SK-N-SH (cell line): ENCODE data around the gene MEN1. TPM values are rescaled to one million over a fixed set of nuclear protein-coding genes. Genes with fewer than 3 reads are reported as not detected.

Experiments
- CTCF ChIA-PET: fragments of 300-600, 350-600 bp; formaldehyde crosslinking; extraction: SDS; loops from one replicate; lab custom pipeline; 2021; lab: Yijun Ruan, JAX
- POLR2A ChIA-PET: fragments of 350-600 bp; sonication (Branson Sonifier 250); formaldehyde crosslinking; extraction: SDS; loops from one replicate; lab custom pipeline; 2020; ENCODE audit warnings: antibody characterized with exemption, inconsistent platforms; lab: Yijun Ruan, JAX
- DNase-seq: peaks from one replicate; pipeline ENCODE4 v3.0.0; 2012
- H2AFZ ChIP-seq: fragments of 200-600 bp; sonication (generic); 2 replicates; pipeline ENCODE4 v1.8.1; 2016; ENCODE audit warnings: antibody characterized with exemption, mild to moderate bottlenecking, low read depth
- H3F3A ChIP-seq: fragments of 200-600 bp; sonication (generic); replicated peaks from 2 replicates; pipeline ENCODE3; 2016; ENCODE audit warnings: antibody characterized with exemption, mild to moderate bottlenecking; ENCODE audit not compliant: insufficient read depth
- H3K27ac ChIP-seq, 2 experiments: fragments of 200-500 bp in 1 of 2; fragments of 200-600 bp in 1 of 2; sonication (Bioruptor generic) in 1 of 2; sonication (generic), shearing (Covaris generic) in 1 of 2; 2 replicates each; pipeline versions ENCODE4 v1.5.1 to v1.6.1; 2014 to 2016; ENCODE audit warnings: low read depth in 2 of 2, inconsistent platforms in 1 of 2, low read length in 1 of 2, mild to moderate bottlenecking in 1 of 2, mixed read lengths in 1 of 2
- H3K27me3 ChIP-seq: fragments of 200-600 bp; sonication (generic), shearing (Covaris generic); 2 replicates; pipeline ENCODE4 v1.6.1; 2016; ENCODE audit warnings: mixed run types; ENCODE audit not compliant: insufficient read depth
- H3K36me3 ChIP-seq, 2 experiments: fragments of 200-500 bp in 1 of 2; fragments of 200-600 bp in 1 of 2; sonication (Bioruptor generic) in 1 of 2; sonication (generic) in 1 of 2; replicated peaks in 1 of 2; 2 replicates each; pipeline versions ENCODE3 to v1.5.1; 2014 to 2016; ENCODE audit warnings: low read length in 1 of 2, mild to moderate bottlenecking in 1 of 2; ENCODE audit not compliant: insufficient read depth in 2 of 2, control insufficient read depth in 1 of 2
- H3K4me1 ChIP-seq, 2 experiments: fragments of 200-500 bp in 1 of 2; fragments of 200-600 bp in 1 of 2; sonication (Bioruptor generic) in 1 of 2; sonication (generic), shearing (Covaris generic) in 1 of 2; 2 replicates each; pipeline versions ENCODE4 v1.5.1 to v1.6.1; 2014 to 2016; ENCODE audit warnings: low read depth in 1 of 2, low read length in 1 of 2, mixed run types in 1 of 2; ENCODE audit not compliant: insufficient read depth in 2 of 2, control insufficient read depth in 1 of 2
- H3K4me2 ChIP-seq: fragments of 200-600 bp; sonication (generic), shearing (Covaris generic); 2 replicates; pipeline ENCODE4 v1.6.1; 2017; ENCODE audit warnings: mixed run types
- H3K4me3 ChIP-seq, 2 experiments: fragments of 200-500 bp in 1 of 2; fragments of 200-600 bp in 1 of 2; sonication (Bioruptor generic) in 1 of 2; sonication (generic), shearing (Covaris generic) in 1 of 2; 2 replicates each; pipeline versions ENCODE4 v1.5.1 to v1.8.1; 2014 to 2016; ENCODE audit warnings: low read depth in 2 of 2, inconsistent platforms in 1 of 2, low read length in 1 of 2, mild to moderate bottlenecking in 1 of 2, mixed read lengths in 1 of 2, moderate library complexity in 1 of 2
- H3K79me2 ChIP-seq: fragments of 200-600 bp; sonication (generic); 2 replicates; pipeline ENCODE4 v1.8.1; 2017; ENCODE audit warnings: mild to moderate bottlenecking; ENCODE audit not compliant: insufficient read depth
- H3K9ac ChIP-seq: fragments of 200-600 bp; sonication (generic); 2 replicates; pipeline ENCODE4 v1.6.1; 2017; ENCODE audit warnings: mixed run types
- H3K9me2 ChIP-seq: fragments of 200-600 bp; sonication (generic); 2 replicates; pipeline ENCODE4 v1.6.1; 2017; ENCODE audit warnings: mixed run types
- H3K9me3 ChIP-seq: fragments of 200-600 bp; sonication (generic); 2 replicates; pipeline ENCODE4 v1.6.1; 2017; ENCODE audit warnings: mixed run types, mild to moderate bottlenecking, moderate library complexity
- H4K20me1 ChIP-seq: fragments of 200-600 bp; sonication (generic); 2 replicates; pipeline ENCODE4 v1.6.1; 2017; ENCODE audit warnings: mild to moderate bottlenecking, mixed run types; ENCODE audit not compliant: insufficient read depth
- CHD2 ChIP-seq: fragments of 150-350 bp; IDR thresholded peaks from 2 replicates; pipeline ENCODE4 v1.6.1; 2018; ENCODE audit warnings: low read length; ENCODE audit not compliant: partially characterized antibody
- CTCF ChIP-seq: fragments of 200-600 bp; sonication (generic); IDR thresholded peaks from 2 replicates; pipeline ENCODE4 v1.6.1; 2017; ENCODE audit warnings: antibody characterized with exemption, mild to moderate bottlenecking, moderate library complexity
- EZH2phosphoT487 ChIP-seq: fragments of 200-600 bp; sonication (generic); IDR thresholded peaks from 2 replicates; pipeline ENCODE4 v1.6.1; 2017; ENCODE audit warnings: low read depth, mixed run types, mild to moderate bottlenecking, antibody characterized with exemption, moderate library complexity, borderline replicate concordance
- JUND ChIP-seq: IDR thresholded peaks from 2 replicates; pipeline ENCODE4 v1.4.0; 2012
- MAX ChIP-seq: IDR thresholded peaks from 2 replicates; pipeline ENCODE4 v1.4.0; 2012; ENCODE audit warnings: low read depth
- NRF1 ChIP-seq: IDR thresholded peaks from 2 replicates; pipeline ENCODE4 v1.6.1; 2012; ENCODE audit warnings: low read depth, mild to moderate bottlenecking, low read length
- RAD21 ChIP-seq: IDR thresholded peaks from 2 replicates; pipeline ENCODE4 v1.6.1; 2012; ENCODE audit warnings: mild to moderate bottlenecking, low read length
- RCOR1 ChIP-seq: fragments of 150-350 bp; IDR thresholded peaks from 2 replicates; pipeline ENCODE4 v1.6.1; 2017; ENCODE audit warnings: antibody characterized with exemption, low read length
- RFX5 ChIP-seq: IDR thresholded peaks from 2 replicates; pipeline ENCODE4 v1.6.1; 2012; ENCODE audit warnings: mild to moderate bottlenecking, improper control_type of control experiment, low read length
- RXRA ChIP-seq: IDR thresholded peaks from 2 replicates; pipeline ENCODE4 v1.4.0; 2012; ENCODE audit warnings: low read depth, mild to moderate bottlenecking, borderline replicate concordance
- SIN3A ChIP-seq: IDR thresholded peaks from 2 replicates; pipeline ENCODE4 v1.6.1; 2012; ENCODE audit warnings: low read depth, mild to moderate bottlenecking, low read length, moderate library complexity, borderline replicate concordance
- SMC3 ChIP-seq: IDR thresholded peaks from 2 replicates; pipeline ENCODE4 v1.6.1; 2012; ENCODE audit warnings: low read depth, low read length, improper control_type of control experiment
- TAF1 ChIP-seq: IDR thresholded peaks from 2 replicates; pipeline ENCODE4 v1.6.1; 2012; ENCODE audit warnings: low read depth, mild to moderate bottlenecking, low read length, moderate library complexity, borderline replicate concordance
- YY1 ChIP-seq: IDR thresholded peaks from 2 replicates; pipeline ENCODE4 v1.4.0; 2012; ENCODE audit warnings: low read depth, mild to moderate bottlenecking
- WGBS: methylation state at CpG from one replicate; pipeline ENCODE4 v1.1.6; 2017; ENCODE audit warnings: low lambda C conversion rate; 5-methylcytosine and 5-hydroxymethylcytosine counted together
- polyA plus RNA-seq, 3 experiments: library from polyadenylated mRNA; depleted of rRNA; stranded (reverse); fragments of >200 nt; gene quantifications; 2 replicates each; pipeline ENCODE4 v1.2.3, GENCODE V29; 2012
- TF ChIP-seq, protein P1 (sequence below): fragments of 150-350 bp; IDR thresholded peaks from 2 replicates; pipeline ENCODE4 v1.6.1; 2017; ENCODE audit warnings: antibody characterized with exemption, low read length, low read depth, borderline replicate concordance
- TF ChIP-seq, protein P2 (sequence below): IDR thresholded peaks from 2 replicates; pipeline ENCODE4; 2012

MEN1 gene
- polyA plus RNA-seq, 1 of the 3 experiments (the other 2 are of a cell fraction) = 52.9 TPM

GRCh38 chr11:64788321-64789215, 21.8 kb downstream of the MEN1 start:
- ChIA-PET CTCF (interaction anchor here (0.5 to 3.4 kb wide), 14 partner anchors 9 to 342 kb away, joined by 3 to 20 read pairs (median 4); partner anchors contain the start of genes MAP4K2 and TM7SF2), POLR2A (interaction anchor here (0.6 kb wide), 1 partner anchor 10 kb away, joined by 3 read pairs; the partner anchor contains the start of gene SF1)
- no peaks in the 10 kb centered on the region for H3K79me2 ChIP-seq
- H3K9me2 ChIP-seq = no peaks in the 10 kb centered on the region
- no peaks in the 10 kb centered on the region for H3K27me3 ChIP-seq
- H3K4me1 ChIP-seq = no peaks in the 10 kb centered on the region
- TF ChIP-seq TAF1 = no peak
- no peak for TF ChIP-seq NRF1
- no peak for TF ChIP-seq YY1
- TF ChIP-seq, protein P1, sequence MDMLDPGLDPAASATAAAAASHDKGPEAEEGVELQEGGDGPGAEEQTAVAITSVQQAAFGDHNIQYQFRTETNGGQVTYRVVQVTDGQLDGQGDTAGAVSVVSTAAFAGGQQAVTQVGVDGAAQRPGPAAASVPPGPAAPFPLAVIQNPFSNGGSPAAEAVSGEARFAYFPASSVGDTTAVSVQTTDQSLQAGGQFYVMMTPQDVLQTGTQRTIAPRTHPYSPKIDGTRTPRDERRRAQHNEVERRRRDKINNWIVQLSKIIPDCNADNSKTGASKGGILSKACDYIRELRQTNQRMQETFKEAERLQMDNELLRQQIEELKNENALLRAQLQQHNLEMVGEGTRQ = no peak
- no peak for TF ChIP-seq EZH2phosphoT487
- TF ChIP-seq, protein P2, sequence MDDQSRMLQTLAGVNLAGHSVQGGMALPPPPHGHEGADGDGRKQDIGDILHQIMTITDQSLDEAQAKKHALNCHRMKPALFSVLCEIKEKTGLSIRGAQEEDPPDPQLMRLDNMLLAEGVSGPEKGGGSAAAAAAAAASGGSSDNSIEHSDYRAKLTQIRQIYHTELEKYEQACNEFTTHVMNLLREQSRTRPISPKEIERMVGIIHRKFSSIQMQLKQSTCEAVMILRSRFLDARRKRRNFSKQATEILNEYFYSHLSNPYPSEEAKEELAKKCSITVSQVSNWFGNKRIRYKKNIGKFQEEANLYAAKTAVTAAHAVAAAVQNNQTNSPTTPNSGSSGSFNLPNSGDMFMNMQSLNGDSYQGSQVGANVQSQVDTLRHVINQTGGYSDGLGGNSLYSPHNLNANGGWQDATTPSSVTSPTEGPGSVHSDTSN = no peak
- WGBS = 78% methylated on average over 5 of the region's 9 CpGs
- peaks cover 0 to 9% of the 10 kb centered on the region in 2 experiments for H3K36me3 ChIP-seq
- H3F3A ChIP-seq = peaks cover 19% of the 10 kb centered on the region
- no peaks in the 10 kb centered on the region for H3K9me3 ChIP-seq
- no peak overlapping the region for H3K27ac ChIP-seq
- H4K20me1 ChIP-seq = no peaks in the 10 kb centered on the region
- no peak for DNase-seq
- no peak overlapping the region for H3K9ac ChIP-seq
- H3K4me3 ChIP-seq = no peak overlapping the region
- H3K4me2 ChIP-seq = no peak overlapping the region
- no peak overlapping the region for H2AFZ ChIP-seq

DNA sequence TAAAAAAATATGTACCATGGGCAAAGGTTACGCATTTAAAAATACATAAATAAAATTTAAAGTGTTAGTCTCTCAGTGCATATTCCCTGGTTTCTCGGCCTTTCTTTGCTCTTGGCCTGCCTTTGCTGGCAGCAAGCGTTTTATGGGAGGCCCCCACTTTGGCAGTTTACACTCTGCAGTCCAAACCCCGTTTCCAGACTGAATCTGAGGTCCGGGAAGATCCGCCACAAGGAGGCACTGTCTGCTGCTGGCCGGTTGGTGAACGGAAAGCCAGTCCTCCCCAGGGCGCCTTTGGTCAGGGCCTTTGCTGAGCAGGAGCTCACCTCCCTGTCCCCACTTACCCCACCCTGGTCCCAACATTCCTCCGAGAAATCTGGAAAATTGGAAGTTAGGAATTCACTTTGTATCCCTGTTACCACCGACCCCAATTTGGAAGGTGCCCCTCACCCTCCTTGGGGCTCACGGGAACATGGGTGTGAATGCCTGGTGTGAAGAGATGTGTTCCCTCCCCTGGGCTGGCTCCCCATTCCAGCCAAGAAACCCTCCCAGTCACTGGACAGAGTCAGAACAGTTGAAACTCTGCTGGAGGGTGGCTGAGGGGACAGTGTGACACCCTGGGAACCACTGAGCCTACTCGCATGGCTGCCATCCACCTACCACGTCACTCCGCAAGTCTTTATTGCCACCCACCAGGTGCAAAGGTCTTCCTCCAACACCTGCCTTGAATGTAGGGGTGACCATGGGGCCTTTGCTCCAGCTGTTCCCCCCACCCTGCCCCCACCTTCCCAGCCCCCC, 22.6 kb downstream of the MEN1 start:
- no peaks in the 10 kb centered on the region for H3K9me2 ChIP-seq
- no peak overlapping the region for H3K9ac ChIP-seq
- no peaks in the 10 kb centered on the region for H3K9me3 ChIP-seq
- no peak overlapping the region; a peak in 1 of 4 replicates for H3K4me3 ChIP-seq
- peaks cover 19% of the 10 kb centered on the region for H3F3A ChIP-seq
- no peaks in the 10 kb centered on the region for H3K4me1 ChIP-seq
- H3K27ac ChIP-seq = no peak overlapping the region; a peak in 1 of 4 replicates
- peaks cover 0 to 9% of the 10 kb centered on the region in 2 experiments for H3K36me3 ChIP-seq
- no peak overlapping the region for H3K4me2 ChIP-seq
- POLR2A ChIA-PET = interaction anchor here (0.6 kb wide), 1 partner anchor 9 kb away, joined by 3 read pairs; the partner anchor contains the start of gene SF1
- 65% methylated on average over 15 of the region's 15 CpGs for WGBS
- H4K20me1 ChIP-seq = no peaks in the 10 kb centered on the region
- DNase-seq = peak; percentile 82
- CTCF ChIA-PET = interaction anchor here (0.5 to 3.4 kb wide), 13 partner anchors 9 to 341 kb away, joined by 3 to 20 read pairs (median 4); partner anchors contain the start of genes CDC42BPG and MAP4K2
- TF ChIP-seq EZH2phosphoT487 = no peak
- TF ChIP-seq RCOR1 = no peak
- no peak for TF ChIP-seq TAF1
- TF ChIP-seq CHD2 = no peak
- no peak for TF ChIP-seq RFX5
- peak; percentile 27; the same call in 1 of the 2 replicates for TF ChIP-seq SMC3
- no peak for TF ChIP-seq JUND
- TF ChIP-seq MAX = no peak
- TF ChIP-seq CTCF = peak; percentile 80
- TF ChIP-seq RXRA = no peak
- TF ChIP-seq, protein P2 = no peak
- TF ChIP-seq SIN3A = no peak
- TF ChIP-seq RAD21 = peak; percentile 57
- TF ChIP-seq, protein P1 = no peak
- H3K27me3 ChIP-seq = no peaks in the 10 kb centered on the region
- H3K79me2 ChIP-seq = no peaks in the 10 kb centered on the region
- H2AFZ ChIP-seq = no peak overlapping the region
